Calu3 (cell line): ENCODE measurements around the gene ZNF618. TPM values are rescaled to one million over a fixed set of nuclear protein-coding genes. Genes with fewer than 3 reads are reported as not detected.

Source experiments
- BruUV-seq: library from RNA; stranded (reverse); fragments of 400-500 nt; replicated peaks from 2 replicates; lab custom pipeline; 2021; lab: Mats Ljungman, UMichigan
- CTCF ChIA-PET: fragments of 300-600 bp; sonication (Branson Sonifier 250); formaldehyde crosslinking; loops from one replicate; lab custom pipeline; 2022; ENCODE audit warnings: antibody characterized with exemption; lab: Charles Lee
- DNase-seq: peaks from one replicate; pipeline ENCODE4 v3.0.0; 2022
- H3K27ac Mint-ChIP-seq: one replicate; pipeline ENCODE4 v1.8.0; 2022; ENCODE audit warnings: mixed read lengths; ENCODE audit not compliant: unreplicated experiment
- H3K27me3 Mint-ChIP-seq: one replicate; pipeline ENCODE4 v1.8.0; 2022; ENCODE audit warnings: mixed read lengths; ENCODE audit not compliant: unreplicated experiment
- H3K36me3 Mint-ChIP-seq: one replicate; pipeline ENCODE4 v1.8.0; 2022; ENCODE audit warnings: mild to moderate bottlenecking, moderate library complexity, mixed read lengths; ENCODE audit not compliant: insufficient read depth, unreplicated experiment
- H3K4me1 Mint-ChIP-seq: one replicate; pipeline ENCODE4 v1.8.0; 2022; ENCODE audit warnings: mild to moderate bottlenecking, low read depth, mixed read lengths; ENCODE audit not compliant: unreplicated experiment
- H3K4me3 Mint-ChIP-seq: one replicate; pipeline ENCODE4 v1.8.0; 2022; ENCODE audit warnings: mild to moderate bottlenecking, low read depth, moderate library complexity, mixed read lengths; ENCODE audit not compliant: unreplicated experiment
- H3K9me3 Mint-ChIP-seq: one replicate; pipeline ENCODE4 v1.8.0; 2022; ENCODE audit warnings: low read depth, mixed read lengths; ENCODE audit not compliant: unreplicated experiment
- CTCF ChIP-seq: fragments of 200-600 bp; IDR thresholded peaks from one replicate; pipeline ENCODE4 v1.8.0; 2022; ENCODE audit warnings: antibody characterized with exemption; ENCODE audit not compliant: unreplicated experiment
- intact Hi-C: fragments of 100-400 bp; cut with micrococcal nuclease; formaldehyde crosslinking; loops from one replicate; pipeline ENCODE4 v1.10.0; 2022; ENCODE audit not compliant: unreplicated experiment
- total RNA-seq: library from RNA; stranded (reverse); gene quantifications from 2 replicates; pipeline ENCODE4 v1.2.3, GENCODE V29; 2022

The ZNF618 gene
- total RNA-seq, 1 experiment from 2014 or later = 20.3 TPM

- H3K4me3 Mint-ChIP-seq = no peak overlapping the region
- no peaks in the 10 kb centered on the region for H3K4me1 Mint-ChIP-seq
- no peak overlapping the region for H3K27ac Mint-ChIP-seq
- H3K27me3 Mint-ChIP-seq = no peaks in the 10 kb centered on the region
- no TSS peak for BruUV-seq
- CTCF ChIA-PET = no interaction called here
- intact Hi-C loops = no loop called here
- TF ChIP-seq CTCF = no peak
- H3K36me3 Mint-ChIP-seq = no peaks in the 10 kb centered on the region
- DNase-seq = no peak
- H3K9me3 Mint-ChIP-seq = peaks cover 10% of the 10 kb centered on the region
Measured at GRCh38 chr9:114025760-114026159, 149.7 kb downstream of the ZNF618 start.

- Mint-ChIP-seq H3K27ac (no peak overlapping the region), H3K4me3 (no peak overlapping the region), H3K9me3 (peaks cover 10% of the 10 kb centered on the region), H3K4me1 (no peaks in the 10 kb centered on the region), H3K36me3 (no peaks in the 10 kb centered on the region), H3K27me3 (no peaks in the 10 kb centered on the region)
- no peak for TF ChIP-seq CTCF
- intact Hi-C loops = no loop called here
- CTCF ChIA-PET = no interaction called here
- DNase-seq = no peak
- no TSS peak for BruUV-seq
Measured at GRCh38 chr9:114026335-114026734, 150.2 kb downstream of the ZNF618 start.

GRCh38 chr9:114027159-114027862 lies 151.2 kb downstream of the ZNF618 start:
- TF ChIP-seq CTCF = no peak
- Mint-ChIP-seq H3K4me1 (no peaks in the 10 kb centered on the region), H3K4me3 (no peak overlapping the region), H3K36me3 (no peaks in the 10 kb centered on the region), H3K27ac (no peak overlapping the region), H3K27me3 (no peaks in the 10 kb centered on the region), H3K9me3 (peaks cover 10% of the 10 kb centered on the region)
- intact Hi-C loops = no loop called here
- BruUV-seq = no TSS peak
- CTCF ChIA-PET = no interaction called here
- DNase-seq = no peak

- no peak for DNase-seq
- Mint-ChIP-seq H3K27ac (no peak overlapping the region), H3K4me3 (no peak overlapping the region), H3K9me3 (peaks cover 10% of the 10 kb centered on the region), H3K4me1 (no peaks in the 10 kb centered on the region), H3K27me3 (no peaks in the 10 kb centered on the region), H3K36me3 (no peaks in the 10 kb centered on the region)
- no peak for TF ChIP-seq CTCF
- no TSS peak for BruUV-seq
- CTCF ChIA-PET = no interaction called here
- intact Hi-C loops = no loop called here
Measured at GRCh38 chr9:114027863-114028465, 151.9 kb downstream of the ZNF618 start.
